B cell (primary cell): ENCODE data around the gene CCDC183.

Source experiments
- CTCF ChIP-seq: fragments of 200-600 bp; IDR thresholded peaks from one replicate; pipeline ENCODE4 v1.8.0; 2022; ENCODE audit warnings: antibody characterized with exemption, mild to moderate bottlenecking
- EZH2 ChIP-seq: IDR thresholded peaks from 2 replicates; pipeline ENCODE4 v1.6.1; 2012; ENCODE audit warnings: borderline replicate concordance, low read depth, mild to moderate bottlenecking, moderate library complexity, low read length; ENCODE audit not compliant: insufficient read depth, poor library complexity, severe bottlenecking

GRCh38 chr9:136776947-136777346 lies 19.2 kb upstream of the CCDC183 start:
- TF ChIP-seq EZH2: no peak
- no peak for TF ChIP-seq CTCF
